GM19372 (cell line): Measurements from ENCODE around the gene LRRC37B.
A peak's percentile ranks its signal among the peaks of the same experiment; 100 is the strongest.
"Not testable (repeated sequence)": the region's sequence is repeated elsewhere in the genome, so short reads cannot be mapped to it uniquely, and the experiment has no call there.

Source experiments
- ATAC-seq: cut with Tn5 transposase; IDR thresholded peaks from one replicate; pipeline ENCODE4 v1.9.1; 2021; ENCODE audit warnings: mild to moderate bottlenecking, low read depth, moderate library complexity; ENCODE audit not compliant: unreplicated experiment

LRRC37B gene

GRCh38 chr17:32040246-32040645 lies 33.1 kb downstream of the LRRC37B start:
- not testable (repeated sequence) for ATAC-seq

GRCh38 chr17:32041306-32041875 lies 34.2 kb downstream of the LRRC37B start:
- ATAC-seq, result not testable (repeated sequence)

- ATAC-seq, result not testable (repeated sequence)
Observed at GRCh38 chr17:32042266-32042665, 35.1 kb downstream of the LRRC37B start.

- not testable (repeated sequence) for ATAC-seq
Observed at GRCh38 chr17:32045611-32046010, 38.4 kb downstream of the LRRC37B start.

GRCh38 chr17:32047663-32048062 lies 40.5 kb downstream of the LRRC37B start:
- not testable (repeated sequence) for ATAC-seq

GRCh38 chr17:32054985-32055384 lies 47.8 kb downstream of the LRRC37B start:
- ATAC-seq, result not testable (repeated sequence)

- ATAC-seq, result not testable (repeated sequence)
Observed at GRCh38 chr17:32055425-32055824, 48.2 kb downstream of the LRRC37B start.

GRCh38 chr17:32056500-32056899 lies 49.3 kb downstream of the LRRC37B start:
- not testable (repeated sequence) for ATAC-seq

GRCh38 chr17:32057460-32058105 lies 50.4 kb downstream of the LRRC37B start:
- ATAC-seq, result not testable (repeated sequence)

- ATAC-seq, result not testable (repeated sequence)
Observed at GRCh38 chr17:32060695-32061094, 53.5 kb downstream of the LRRC37B start.

GRCh38 chr17:32061840-32062239 lies 54.7 kb downstream of the LRRC37B start:
- not testable (repeated sequence) for ATAC-seq

- not testable (repeated sequence) for ATAC-seq
Observed at GRCh38 chr17:32064091-32064490, 56.9 kb downstream of the LRRC37B start.

- not testable (repeated sequence) for ATAC-seq
Observed at GRCh38 chr17:32066123-32066680, 59.0 kb downstream of the LRRC37B start.

GRCh38 chr17:32066863-32067642 lies 59.9 kb downstream of the LRRC37B start:
- peak; percentile 54 for ATAC-seq

GRCh38 chr17:32069067-32069466 lies 61.9 kb downstream of the LRRC37B start:
- ATAC-seq, result not testable (repeated sequence)

GRCh38 chr17:32071961-32072360 lies 64.8 kb downstream of the LRRC37B start:
- ATAC-seq, result not testable (repeated sequence)

- not testable (repeated sequence) for ATAC-seq
Observed at GRCh38 chr17:32073131-32073530, 65.9 kb downstream of the LRRC37B start.

- ATAC-seq, result peak; percentile 70
Observed at GRCh38 chr17:32079753-32080152, 72.6 kb downstream of the LRRC37B start.

- ATAC-seq, result not testable (repeated sequence)
Observed at GRCh38 chr17:32083550-32083979, 76.4 kb downstream of the LRRC37B start.

- not testable (repeated sequence) for ATAC-seq
Observed at GRCh38 chr17:32084003-32084941, 77.1 kb downstream of the LRRC37B start.
